Stimulated activated CD4-positive, alpha-beta T cell treated with anti-CD3 and anti-CD28 coated beads, TNF-alpha, amount 100 ng/mL, for 4 hours (primary cell): ENCODE data around the gene CRNN.

Source experiments
- DNase-seq, 3 experiments: peaks; one replicate each; pipeline ENCODE4 v3.0.0-alpha.2; 2020; ENCODE audit warnings: low read depth in 3 of 3

Gene CRNN

DNA sequence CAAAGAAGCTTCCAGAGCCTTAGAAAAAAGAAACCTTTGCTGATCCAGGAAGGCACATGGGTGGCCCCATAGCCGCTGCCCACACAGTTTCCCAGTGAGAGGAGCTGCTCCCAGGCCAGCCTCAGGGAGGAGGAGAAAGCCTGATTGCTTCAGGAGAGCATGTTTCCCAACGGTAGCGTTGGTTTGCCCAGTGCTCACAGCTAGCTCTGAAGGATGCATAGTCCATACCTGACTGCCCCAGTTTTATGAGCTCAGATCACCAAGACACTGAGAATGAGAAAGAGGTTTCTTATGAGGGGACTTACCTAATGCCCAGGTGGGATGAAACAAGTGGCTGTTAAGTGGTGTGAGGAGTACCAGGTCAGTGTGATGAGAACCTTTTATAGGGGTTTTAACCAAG, at the start of gene CRNN:
TSS of gene CRNN (minus strand) at position 355 of the 400 bp plus-strand sequence. CDS start 2,030 bp downstream, outside the sequence.
- DNase-seq, result no peak

DNA sequence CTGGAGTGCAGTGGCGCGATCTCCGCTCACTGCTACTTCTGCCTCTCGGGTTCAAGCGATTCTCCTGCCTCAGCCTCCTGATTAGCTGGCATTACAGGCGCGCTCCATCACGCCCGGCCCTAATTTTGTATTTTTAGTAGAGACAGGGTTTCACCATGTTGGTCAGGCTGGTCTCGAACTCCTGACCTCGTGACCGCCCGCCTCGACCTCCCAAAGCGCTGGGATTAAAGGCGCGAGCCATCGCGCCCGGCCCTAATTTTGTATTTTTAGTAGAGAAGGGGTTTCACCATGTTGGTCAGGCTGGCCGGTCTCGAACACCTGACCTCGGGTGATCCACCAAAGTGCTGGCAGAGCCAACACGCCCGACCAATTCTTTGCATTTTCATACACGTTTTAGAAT, 48.6 kb upstream of the CRNN start:
- DNase-seq, result no peak

DNA sequence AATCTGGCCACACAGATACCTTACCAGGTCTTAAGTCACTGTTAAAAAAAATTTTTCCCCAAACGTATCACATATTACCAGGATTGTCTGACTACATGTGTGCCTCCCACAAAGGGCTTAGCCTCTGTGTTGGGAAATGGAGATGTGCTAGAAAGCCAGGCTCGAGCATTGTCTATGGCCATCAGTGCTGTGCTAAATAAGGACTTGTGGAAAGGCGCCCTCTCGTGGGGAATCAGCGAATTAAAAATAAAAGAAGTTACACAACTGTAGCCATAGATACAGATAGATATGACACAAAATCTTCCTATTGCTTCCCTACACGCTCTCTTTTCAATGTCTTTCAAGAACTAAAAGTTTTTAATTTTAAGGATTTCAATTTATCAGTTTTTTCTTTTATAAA, 47.5 kb upstream of the CRNN start:
- peak in 2 of 3 experiments; percentile 21 to 27 for DNase-seq

DNA sequence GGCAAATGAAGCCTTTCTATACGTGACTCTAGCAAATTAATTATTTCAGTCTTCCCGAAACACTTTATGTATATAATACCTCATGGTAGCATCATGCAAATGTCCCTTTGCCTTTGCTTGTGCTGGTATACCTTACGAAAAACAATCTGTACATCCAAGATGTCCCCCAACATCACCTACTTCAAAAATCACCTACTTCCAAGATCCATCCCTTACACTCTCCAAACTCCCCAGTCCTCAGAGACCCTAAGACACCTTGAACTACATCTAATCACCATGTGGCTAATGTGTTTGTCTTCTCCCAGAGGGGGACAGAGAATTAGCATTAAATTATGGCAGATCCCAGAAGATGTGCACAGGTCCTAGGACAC, 46.5 kb upstream of the CRNN start:
- no peak for DNase-seq

DNA sequence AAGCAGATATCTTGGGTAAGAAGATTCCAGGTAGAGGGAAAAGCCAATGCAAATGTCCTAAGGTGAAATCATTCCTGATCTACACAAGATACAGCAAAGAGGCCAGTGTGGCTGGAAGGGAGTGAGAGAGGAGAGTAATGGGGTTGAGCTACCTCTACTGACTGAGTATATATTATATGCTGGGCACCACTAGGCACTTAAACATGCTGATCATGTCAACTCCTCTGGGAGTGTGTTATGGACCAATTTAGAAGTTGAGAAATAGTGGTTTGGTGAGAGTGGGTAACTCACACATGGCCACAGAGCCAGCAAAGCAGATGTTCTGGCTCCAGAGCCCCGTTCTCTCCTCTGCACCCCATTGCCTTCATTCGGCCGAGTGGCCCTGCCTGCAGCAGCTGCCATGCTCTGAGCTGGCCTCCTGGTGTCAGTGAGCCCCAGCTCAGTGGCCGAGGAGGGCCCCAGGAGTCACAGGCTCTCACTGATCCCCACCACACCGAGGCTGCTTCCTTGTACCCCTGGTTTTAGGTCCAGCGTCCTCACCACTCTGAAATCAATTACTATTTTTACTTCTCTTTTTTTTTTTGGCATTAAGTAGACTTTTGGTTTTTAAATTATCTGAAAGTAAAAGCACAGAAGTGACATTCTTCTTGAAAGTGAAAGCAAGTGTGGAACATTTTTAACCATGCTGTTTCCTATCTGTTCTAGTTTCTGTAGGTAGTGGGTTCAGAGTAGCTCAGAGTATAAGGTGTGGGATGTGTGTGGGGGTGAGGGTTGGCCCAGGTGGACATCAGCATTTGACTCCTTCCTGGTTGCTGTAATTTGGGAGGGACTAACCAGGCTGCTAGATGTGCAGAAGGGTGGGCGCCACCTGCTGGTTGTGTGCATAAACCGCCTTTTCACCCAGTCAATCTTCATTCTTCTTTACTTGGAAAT, 45.8 kb upstream of the CRNN start:
- peak; percentile 37 to 63 (median 50) for DNase-seq

DNA sequence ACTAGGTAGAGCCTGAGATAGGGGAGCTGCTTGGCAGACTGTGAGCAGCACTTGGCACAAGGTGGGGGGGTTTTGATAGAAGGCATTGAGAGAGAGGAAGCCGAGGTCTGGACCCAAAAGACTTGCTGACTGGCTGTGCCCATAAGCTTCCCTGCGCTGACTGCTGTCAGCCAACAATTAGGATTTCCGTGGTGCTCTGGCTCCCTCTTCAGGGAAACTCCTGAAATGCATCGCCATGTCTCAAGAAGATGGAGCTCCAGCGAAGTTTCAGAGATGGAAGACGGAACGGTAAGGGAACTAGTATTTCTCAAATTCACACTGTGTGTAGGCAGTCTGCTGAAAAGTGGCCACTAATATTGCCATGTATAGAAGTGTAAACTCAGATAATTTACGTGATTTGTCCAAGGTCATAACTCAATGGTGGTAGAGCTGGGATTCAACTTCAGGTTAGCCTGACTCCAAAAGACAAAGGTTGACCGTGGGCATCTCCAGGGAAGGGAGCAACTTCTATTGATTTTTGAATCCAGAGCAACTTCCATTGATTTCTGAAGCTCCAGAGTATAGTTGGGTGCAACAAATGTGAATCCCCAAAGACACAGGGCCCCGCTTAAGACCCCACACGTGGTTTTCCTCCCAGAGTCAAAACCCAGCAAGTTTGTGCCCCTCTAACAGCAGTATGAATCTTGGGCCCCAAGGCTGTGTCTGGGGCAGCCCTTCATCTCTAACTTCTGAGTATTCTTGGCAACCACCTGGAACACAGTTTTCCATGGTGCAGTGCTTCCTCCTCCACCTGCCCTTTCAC, 44.5 kb upstream of the CRNN start:
- DNase-seq, result peak; percentile 64

DNA sequence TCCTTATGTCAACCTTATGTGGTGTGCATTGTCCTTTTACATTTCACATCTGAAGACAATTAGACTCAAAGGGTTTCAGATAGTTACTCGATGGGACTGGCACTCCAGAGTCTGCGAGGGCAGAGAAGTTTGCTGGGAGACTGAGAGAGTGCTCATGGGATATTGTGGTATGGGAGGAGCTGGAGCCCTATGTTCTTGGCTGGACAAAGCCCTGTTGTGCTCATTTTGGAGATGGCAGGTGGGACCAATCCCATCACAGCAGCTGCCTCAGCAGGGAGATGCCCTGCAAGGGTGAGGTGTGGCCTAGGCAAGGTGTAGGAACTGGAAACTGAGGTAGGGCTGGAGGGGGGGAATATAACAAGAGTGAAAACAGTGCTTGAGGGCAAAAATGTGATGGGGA, 43.5 kb upstream of the CRNN start:
- DNase-seq, result no peak

DNA sequence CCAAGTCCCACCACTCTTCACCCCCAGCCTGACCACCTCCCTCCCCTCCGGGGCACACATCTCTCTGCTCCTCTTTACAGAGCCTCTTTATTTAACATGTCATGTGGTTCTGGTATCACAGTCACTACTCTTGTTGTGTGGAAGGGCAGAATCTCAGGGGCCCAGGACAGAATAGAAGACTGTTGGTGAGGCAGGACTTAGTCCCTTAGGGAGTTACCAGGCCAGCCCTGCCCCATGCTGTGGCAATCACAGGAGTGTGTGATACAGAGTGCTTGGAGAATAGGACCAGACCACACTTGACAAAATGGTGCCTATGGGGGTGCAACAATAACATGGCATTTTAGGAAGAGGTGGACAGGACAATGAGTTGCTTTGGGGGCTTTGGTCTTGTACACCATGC, 43.0 kb upstream of the CRNN start:
- DNase-seq, result no peak

DNA sequence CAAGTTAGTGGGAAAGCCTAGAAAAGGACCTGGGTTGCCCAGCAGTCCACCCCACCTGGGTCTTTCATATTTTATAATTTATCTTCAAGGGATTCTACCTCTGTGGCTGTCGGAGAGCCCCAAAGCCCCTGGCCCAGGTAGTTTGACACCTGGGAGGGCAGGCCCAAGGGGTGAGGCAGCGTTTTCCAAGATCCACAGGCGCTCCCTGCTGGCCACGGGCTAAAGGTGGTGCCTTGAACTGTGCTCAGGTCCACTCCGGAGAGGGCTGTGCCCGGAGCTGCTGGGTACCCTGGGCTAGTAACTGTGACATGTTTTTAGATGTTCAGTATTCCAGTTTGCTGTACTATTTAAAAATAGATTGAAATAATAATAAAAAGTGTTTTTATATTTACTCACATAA, 37.2 kb upstream of the CRNN start:
- DNase-seq, result no peak

DNA sequence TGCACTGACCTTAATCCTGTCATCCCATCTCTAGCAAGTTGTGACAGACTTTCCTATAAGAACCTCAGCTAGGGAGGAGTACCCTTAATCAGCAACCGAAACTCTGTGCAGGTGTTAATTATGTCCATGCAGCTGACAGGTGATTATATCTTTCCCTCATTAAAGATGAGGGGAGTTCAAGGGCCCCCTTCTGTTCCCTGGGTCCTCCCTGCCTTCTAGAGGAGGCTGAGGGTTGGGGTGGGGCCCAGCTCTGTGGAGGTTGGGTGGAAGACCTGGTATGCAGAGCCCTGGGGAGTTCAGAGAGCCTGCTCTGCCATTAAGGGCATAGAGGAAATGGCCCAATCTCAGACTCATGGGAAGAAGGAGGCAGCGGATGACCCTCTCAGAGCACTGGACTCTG, 35.6 kb upstream of the CRNN start:
- no peak for DNase-seq

DNA sequence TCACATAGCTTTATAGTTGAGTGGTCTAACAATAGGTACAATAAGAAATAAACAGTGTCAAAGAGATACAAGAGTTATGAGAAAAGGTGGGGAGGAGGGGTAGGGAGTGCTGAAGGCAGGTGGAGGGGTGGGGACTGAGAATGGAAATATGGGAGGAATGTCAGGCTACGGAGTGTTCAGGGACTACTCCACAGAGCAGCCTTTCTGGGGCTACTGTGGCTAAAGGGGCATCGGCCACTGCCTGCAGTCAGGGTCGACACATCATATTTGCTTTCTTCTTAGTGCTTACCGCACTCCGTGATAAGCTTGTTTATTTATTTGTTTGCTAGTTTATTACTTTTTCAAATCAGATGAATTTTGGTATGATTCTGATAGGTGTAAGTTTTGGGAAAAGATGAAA, 34.4 kb upstream of the CRNN start:
- no peak for DNase-seq

DNA sequence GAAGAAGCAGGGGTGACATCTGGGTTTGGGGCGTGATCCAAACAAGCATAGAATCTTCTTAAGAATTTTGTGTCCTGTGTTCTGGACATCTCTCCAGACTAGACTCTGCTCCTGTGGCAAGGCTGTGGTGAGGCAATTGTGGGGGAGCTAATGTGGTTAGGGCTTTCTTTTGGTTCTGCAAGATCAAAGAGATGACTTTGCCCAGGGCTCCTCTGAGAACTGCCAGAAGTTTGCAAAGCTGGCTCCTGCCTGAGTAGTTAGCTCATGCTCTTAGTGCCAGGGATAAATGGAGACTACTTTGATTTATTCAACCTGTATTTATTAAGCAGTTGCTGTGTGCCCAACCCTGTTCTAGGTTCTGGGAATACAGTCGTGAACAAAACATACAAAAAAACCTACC, 34.0 kb upstream of the CRNN start:
- DNase-seq, result no peak

DNA sequence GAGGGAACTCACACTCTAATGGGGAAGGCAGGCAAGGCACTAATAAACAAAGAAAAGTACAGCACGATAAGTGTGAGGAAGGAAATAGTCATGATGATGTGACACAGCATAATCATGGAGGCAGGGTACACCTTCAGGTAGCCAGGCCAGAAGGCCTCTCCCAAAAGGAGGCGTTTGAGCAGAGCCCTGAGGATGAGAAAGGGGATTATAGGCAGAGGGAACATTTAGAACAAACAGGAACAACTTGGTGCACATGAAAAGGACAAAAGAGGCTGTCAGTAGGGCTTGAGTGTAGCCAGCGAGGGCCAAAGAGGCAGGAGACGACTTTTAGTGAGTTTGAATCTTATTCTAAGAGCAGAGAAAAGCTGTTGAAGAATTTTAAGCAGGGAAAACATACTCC, 33.4 kb upstream of the CRNN start:
- no peak for DNase-seq

DNA sequence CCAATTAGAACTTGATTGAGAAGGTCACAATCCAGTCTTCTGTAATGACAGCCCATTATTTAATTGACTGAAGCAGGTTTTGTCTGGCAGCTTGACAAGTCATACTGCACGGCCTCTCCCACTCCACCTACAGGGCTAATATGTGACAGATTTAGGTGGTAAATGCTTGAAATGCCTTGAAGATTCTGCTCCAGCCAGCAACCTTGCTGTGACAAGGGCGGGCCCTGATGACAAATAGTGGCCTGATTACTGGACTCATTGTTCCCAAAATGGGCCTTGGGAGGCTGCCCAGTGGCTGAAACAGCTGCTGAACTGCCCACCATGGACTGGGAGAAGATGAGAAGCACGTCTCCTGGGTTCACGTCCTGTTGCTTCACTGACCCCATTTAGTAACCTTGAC, 30.0 kb upstream of the CRNN start:
- no peak for DNase-seq

DNA sequence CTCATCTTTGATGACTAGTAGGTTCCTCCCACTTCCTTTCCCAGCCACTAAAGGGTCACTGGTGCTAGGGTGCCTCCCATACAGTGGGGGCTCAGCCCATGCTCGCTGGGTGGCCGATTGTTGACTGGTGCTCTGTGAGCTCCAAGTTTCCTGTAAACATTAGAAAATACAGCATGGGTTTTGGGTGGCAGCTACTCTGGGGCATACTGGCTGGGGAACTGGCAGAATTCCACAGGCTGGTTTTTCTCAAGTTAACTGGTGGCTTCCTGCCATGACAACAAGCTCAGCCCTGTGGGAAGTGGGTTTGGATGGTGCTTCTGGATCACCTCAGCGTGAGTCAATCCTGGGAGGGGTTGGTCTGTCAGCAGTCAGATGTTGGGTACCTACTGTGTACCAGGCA, 28.7 kb upstream of the CRNN start:
- no peak for DNase-seq

DNA sequence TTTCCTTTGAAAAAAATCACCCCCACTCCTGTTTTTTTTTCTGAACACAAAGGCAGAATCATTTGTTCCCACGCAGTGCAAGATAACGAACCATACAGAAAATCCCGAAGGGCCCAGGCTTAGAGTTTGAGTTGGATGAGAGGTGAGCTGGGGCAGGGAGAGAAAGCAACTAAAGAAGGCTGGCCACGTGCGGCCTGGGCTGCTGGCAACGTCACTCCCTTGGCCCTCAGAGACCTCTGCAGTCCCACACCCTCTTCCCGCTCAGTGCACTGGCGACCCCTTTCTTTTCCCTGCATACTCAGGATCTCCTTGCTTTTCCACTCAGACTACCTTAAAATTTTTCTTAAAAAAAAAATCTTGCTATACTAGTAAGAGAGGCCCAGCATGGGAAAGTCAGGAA, 28.2 kb upstream of the CRNN start:
- no peak for DNase-seq

DNA sequence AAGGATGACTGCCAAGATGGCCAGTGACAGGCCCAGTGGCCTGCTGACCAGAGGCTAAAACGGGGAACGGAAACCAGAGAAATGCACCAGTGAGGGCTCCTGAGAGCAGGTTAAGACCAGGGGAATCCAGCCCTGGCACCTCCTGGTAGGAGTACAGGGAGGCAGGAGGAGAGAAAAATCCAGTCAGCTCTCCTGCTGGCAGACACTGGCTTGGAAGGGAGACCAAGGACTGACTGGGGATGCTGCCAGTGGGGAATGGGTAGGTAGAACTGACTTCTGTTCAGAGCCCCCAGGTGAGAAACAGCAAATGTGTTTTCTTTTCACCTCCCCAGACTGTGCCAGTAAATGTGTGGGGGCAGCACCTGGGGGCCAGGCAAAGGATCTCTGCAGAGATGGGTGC, 27.7 kb upstream of the CRNN start:
- DNase-seq, result no peak

DNA sequence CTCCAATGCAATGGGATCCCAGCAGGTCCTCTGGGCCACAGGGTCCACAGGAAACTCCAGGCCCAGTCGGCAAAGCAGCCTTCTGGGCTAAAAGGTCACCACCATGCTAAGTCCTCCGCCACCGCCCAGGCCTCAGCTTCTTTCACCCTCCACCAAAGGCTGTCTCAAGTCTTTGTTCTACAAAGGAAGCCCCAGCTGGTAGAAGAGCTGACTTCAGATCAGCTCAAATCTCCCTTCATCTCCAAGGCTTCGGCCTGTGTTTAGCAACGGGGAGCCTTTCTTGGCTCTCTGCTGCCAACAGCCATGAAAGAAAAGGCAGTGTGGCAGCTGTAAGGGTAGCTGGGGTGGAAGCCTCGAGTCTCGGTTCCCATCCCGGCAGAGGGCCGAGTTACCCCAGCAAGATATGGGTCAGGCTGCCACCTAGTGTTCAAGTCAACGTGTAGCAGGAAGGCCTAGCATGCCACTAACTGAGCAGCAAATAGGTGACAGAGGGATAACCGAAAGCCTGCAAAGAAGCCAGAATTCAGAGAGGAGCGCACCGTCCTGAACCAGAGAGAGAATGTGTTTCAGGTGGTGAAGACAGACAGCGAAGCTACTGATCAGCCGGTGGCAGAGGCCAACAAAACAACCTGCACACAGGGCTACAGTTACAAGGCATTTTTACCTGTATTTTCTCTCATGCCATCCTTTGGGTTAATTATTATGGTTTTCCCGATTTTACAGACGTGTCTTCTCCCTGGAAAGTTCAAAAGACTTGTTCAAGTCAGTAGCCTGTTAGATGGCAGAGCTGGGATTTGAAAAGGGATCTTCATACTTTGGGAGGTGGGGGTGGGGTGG, 26.8 kb upstream of the CRNN start:
- peak; percentile 29 to 52 (median 45) for DNase-seq

DNA sequence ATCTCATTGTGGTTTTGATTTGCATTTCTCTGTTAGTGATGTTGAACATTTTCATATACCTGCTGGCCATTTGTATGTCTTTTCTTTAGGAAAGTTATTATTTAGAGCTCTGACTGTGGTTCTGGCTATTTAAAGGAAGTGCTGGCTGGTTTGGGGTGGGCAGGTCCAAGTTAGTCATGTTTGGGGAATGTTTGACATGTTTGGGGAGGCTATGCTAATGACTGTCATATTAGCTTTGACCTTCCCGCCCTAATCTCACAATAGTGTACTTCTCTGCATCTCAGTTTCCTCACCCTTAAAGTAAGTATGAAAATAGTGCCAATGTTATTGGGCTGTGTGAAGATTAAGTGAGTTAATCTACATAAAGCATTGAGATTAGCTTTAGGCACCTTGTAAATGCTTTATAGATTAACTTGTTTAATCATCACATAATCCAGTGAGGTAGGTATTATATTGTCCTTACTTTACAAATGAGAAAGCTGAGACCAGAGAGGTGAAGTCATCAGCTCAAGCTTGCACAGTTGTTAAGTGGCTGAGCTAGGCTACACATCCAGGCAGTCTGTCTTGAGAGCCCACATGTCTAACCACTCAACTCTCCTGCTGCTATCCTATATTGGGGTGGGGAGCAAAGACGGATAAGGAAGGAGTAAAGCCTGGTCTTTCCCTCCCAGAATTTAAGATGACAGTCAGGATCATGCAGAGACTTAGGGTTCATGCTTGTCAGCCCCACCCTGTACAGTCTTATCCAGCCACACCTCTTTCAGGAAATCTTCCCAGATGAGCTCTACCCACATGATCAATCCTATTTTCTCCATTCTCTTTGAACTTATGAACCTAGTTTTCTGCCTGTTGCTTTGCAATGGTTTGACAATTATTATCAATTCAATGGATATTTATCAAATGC, 22.8 kb upstream of the CRNN start:
- DNase-seq, result no peak

DNA sequence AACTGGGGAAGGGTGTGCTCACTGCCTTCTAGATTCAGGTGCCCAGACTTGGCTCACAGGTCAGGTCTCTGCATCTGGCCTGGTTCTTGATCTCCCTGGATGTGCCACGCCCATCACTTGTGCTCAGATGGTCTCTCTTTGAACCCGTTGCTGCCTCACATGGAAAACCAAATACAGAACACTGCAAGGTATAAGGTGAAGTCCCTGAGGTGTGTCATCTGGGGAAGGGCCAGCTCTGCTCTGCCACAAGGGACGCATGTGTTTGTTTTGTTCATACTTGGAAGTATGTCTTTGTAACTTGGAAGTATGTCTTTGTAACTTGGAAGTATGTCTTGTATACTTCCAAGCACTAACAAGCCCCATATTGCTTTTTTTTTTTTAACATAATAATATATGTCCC, 13.4 kb upstream of the CRNN start:
- no peak for DNase-seq

DNA sequence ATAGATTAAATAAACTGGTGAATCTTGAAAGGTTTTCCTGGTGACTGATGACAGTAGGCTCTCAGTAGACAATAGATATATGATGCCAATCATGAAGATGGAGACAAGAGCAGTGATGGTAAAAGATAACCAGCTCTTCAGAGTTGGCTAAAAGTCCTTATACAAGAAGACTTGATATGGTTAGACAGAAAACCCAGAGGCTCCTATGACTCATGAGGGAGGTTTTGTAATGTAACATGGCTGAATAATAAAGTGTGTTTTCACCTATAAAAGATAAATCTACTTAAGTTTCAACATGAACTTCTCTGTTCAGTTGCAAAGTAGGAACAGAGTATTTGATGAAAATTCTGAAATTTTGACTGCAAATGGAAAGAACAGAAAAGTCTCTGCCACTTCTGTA, 12.7 kb upstream of the CRNN start:
- no peak for DNase-seq
